HG03064 (cell line): ENCODE measurements around the gene NOPCHAP1.
A peak's percentile ranks its signal among the peaks of the same experiment; 100 is the strongest.
"Not testable (repeated sequence)": the region's sequence is repeated elsewhere in the genome, so short reads cannot be mapped to it uniquely, and the experiment has no call there.

Source experiments
- ATAC-seq: cut with Tn5 transposase; IDR thresholded peaks from one replicate; pipeline ENCODE4 v1.9.1; 2021; ENCODE audit warnings: low read depth; ENCODE audit not compliant: unreplicated experiment

The NOPCHAP1 gene

DNA sequence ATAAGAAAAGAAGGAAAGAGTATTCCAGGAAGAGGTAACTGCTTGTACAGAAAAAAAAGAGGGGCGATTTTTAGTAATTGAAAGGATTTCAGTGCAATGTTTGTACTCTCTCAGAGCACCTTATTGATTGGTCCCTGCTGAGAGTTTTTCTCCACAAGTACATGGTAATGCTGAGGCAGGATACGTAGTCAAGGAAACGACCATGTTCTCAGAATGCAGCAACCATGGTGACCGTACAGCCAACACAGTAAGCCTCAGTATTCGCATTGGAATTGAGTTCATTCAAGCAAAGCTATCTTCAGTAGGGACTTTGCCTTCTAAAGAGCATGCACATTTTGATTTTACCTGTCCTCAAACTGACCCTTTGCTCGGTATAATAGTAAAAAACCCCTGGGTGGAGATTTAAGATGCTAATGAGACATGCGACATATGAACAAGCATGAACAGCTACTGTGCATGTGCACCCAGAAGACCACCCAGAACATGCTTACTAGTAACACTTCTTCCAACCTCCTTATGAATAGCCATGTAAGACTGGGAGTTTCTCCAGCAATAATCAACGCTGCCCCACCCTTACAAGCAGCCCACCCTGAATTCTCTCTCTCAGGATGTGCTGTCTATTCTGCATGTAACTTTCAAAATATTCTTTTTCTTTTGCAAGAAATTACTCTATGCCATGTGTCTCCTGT is 21.8 kb upstream of the NOPCHAP1 start:
- no peak for ATAC-seq

DNA sequence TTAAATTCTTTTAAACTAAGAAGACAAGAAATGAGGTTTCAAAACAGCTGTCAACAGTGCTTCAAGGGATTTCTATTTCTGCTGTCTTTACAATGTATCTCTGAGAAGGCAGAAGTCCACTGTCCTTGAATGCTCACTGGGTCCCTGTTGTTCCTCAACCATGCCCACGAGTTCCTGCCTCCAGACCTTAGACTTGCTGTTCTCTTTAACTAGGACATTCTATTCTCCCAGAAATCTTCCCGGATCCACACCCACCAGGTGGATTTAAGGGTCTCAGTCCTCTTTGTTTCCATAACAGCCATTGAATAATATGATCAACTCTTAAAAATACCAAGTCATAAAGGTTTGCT is 21.3 kb upstream of the NOPCHAP1 start:
- no peak for ATAC-seq

GRCh38 chr12:104966677-104967076 is 19.4 kb upstream of the NOPCHAP1 start:
- peak; percentile 69 for ATAC-seq

GRCh38 chr12:104969343-104969742 is 16.8 kb upstream of the NOPCHAP1 start:
- ATAC-seq, result no peak

DNA sequence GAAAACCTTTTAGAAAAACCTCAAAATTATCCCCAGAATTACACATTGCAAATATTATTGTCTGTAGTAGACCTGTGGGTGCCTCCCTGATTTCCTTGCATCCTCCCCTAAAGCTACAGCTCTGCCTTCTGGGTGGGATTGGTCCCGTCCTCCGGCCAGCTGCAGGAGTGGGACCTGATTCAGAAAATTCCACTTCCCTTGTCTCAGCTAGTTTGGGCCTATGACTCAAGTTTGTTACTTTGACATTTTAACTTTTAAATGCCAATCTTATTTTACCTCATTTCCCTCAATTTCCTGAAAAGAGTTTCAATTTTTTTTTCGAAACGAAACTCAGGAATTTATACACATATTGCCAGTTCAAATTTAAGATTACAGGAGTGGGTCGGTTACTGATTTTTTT is 14.8 kb upstream of the NOPCHAP1 start:
- ATAC-seq, result no peak

DNA sequence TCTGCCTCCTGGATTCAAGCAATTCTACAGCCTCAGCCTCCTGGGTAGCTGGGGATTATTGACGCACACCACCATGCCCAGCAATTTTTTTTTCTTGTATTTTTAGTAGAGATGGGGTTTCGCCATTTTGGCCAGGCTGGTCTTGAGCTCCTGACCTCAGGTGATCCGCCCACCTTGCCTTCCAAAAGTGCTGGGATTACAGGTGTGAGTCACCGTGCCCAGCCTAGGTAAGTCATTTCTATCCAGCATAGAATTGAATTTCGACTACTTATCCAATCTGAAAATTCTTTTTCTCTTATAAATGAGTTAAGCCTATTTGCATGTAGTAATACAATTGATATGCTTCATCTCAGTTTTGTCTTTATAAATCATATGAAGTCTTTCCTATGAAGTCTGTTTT is 12.9 kb upstream of the NOPCHAP1 start:
- no peak for ATAC-seq

- peak; percentile 95 for ATAC-seq
Observed at GRCh38 chr12:104974626-104975290, 11.4 kb upstream of the NOPCHAP1 start.

GRCh38 chr12:104975587-104976343 is 10.4 kb upstream of the NOPCHAP1 start:
- no peak for ATAC-seq

GRCh38 chr12:104976703-104977102 is 9.4 kb upstream of the NOPCHAP1 start:
- ATAC-seq, result no peak

DNA sequence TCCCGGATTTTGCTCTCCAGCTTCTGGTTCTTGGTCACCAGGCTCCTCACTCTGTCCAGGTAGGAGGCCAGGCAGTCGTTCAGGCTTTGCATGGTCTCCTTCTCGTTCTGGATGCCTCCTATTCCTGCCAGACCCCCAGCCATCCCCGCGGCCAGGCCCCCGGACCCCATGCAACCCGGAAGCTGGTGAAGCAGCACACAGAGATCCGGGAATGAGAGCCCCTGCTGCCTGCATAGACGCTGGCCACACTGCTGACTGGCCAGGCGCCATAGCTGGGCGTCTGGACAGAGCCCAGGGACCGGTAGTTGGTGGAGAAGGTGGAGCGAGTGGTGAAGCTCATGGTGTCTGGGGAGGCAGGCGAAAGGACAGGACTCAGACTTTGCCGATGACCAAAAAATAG is 8.4 kb upstream of the NOPCHAP1 start:
- not testable (repeated sequence) for ATAC-seq

DNA sequence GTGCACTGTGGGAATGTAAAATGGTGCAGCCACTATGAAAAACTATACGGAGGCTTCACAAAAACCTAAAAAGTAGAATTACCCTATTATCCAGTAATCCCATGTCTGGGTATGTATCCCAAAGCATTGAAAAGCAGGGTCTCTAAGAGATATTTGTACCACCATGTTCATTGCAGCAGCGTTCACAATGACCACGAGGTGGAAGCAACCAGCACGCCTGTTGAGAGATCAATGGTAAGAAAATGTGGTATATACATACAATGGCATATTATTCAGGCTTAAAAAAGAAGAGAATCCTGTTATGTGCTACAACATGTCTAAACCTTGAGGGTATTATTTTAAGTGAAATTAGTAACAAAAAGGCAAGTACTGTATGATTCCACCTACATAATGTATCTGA is 910 bp upstream of the NOPCHAP1 start:
- ATAC-seq, result no peak

- ATAC-seq, result no peak
Observed at GRCh38 chr12:104990950-104991349, 4.8 kb downstream of the NOPCHAP1 start.

GRCh38 chr12:104991565-104992128 is 5.5 kb downstream of the NOPCHAP1 start:
- no peak for ATAC-seq

- ATAC-seq, result no peak
Observed at GRCh38 chr12:104994336-104994735, 8.2 kb downstream of the NOPCHAP1 start.

GRCh38 chr12:104997541-104997940 is 11.4 kb downstream of the NOPCHAP1 start:
- no peak for ATAC-seq

GRCh38 chr12:104998423-104999346 is 12.6 kb downstream of the NOPCHAP1 start:
- no peak for ATAC-seq

GRCh38 chr12:104999347-104999685 is 13.2 kb downstream of the NOPCHAP1 start:
- ATAC-seq, result no peak

DNA sequence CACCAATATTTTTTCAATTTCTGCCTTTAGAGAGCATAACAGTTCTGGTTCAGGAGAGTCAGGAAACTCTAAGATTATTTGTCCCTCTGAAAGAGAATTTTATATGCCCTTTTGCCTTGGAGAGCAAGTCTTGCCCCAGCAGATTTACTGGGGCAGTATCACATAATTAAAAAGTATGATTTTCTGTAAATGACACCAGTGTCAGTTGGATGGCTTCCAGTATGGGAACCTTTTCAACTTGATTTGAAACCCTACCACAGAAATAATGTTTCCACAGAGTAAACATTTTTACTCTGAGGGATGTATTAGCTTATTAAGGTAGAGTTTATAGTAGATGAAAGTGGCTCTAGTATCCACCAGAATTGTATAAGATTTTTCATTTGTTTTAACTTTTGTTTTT is 15.4 kb downstream of the NOPCHAP1 start:
- ATAC-seq, result no peak

DNA sequence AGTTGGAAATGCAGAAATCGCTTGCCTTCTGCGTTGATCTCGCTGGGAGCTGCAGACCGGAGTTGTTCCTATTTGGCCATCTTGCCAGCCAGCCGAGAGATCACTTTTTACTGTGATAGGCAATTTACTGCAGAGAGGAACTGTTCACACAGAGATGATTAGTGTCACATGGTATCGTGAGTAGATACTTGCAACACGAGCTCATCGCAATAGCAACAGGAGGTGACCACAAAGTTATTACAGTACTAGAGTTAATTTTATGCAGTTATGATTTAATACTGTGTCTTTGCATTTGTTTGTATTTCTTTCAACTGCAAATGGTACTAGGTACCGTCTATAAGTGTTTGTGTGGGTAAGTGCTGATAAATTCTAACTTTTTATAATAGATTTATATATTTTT is 27.8 kb downstream of the NOPCHAP1 start:
- no peak for ATAC-seq

DNA sequence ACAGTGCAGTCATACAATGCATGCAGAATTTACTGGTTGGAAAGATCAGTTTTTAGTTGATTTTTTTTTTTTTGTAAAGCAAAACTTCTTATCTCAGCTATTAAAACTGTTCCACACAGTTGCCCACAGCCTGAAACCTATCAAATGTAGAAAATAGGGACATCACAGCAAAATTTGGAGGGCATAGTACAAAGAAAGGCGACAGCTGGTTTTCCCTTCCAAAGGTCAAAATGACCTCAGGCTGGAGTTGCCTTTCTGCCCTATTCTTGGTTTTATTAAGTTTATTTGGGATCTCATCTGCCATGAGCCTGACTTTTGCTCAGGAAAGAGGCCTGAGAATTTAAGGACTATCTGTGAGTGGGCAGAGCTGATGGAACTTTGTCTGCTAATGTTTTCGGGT is 28.5 kb downstream of the NOPCHAP1 start:
- ATAC-seq, result no peak

GRCh38 chr12:105015543-105015942 is 29.4 kb downstream of the NOPCHAP1 start:
- no peak for ATAC-seq
